DND-41 (cell line): ENCODE results near the gene CLCF1.

Source experiments
- ATAC-seq: fragments of 200-7000 bp; cut with Tn5 transposase; 3 replicates; pipeline ENCODE4 v1.9.1; 2021; ENCODE audit warnings: low read depth; ENCODE audit not compliant: insufficient read depth
- DNase-seq: peaks from one replicate; pipeline ENCODE4 v3.0.0-alpha.2; 2020
- H2AFZ ChIP-seq: 2 replicates; pipeline ENCODE4 v1.6.0; 2012; ENCODE audit warnings: low read depth, low read length
- H3K27ac ChIP-seq: 2 replicates; pipeline ENCODE4 v1.5.1; 2012; ENCODE audit warnings: low read length, inconsistent platforms
- H3K27me3 ChIP-seq: fragments of 200-600 bp; sonication (generic); 2 replicates; pipeline ENCODE4 v1.6.0; 2012; ENCODE audit warnings: low read length, mild to moderate bottlenecking, inconsistent platforms; ENCODE audit not compliant: insufficient read depth, poor library complexity
- H3K36me3 ChIP-seq: 2 replicates; pipeline ENCODE4 v1.5.1; 2012; ENCODE audit warnings: low read length, inconsistent platforms; ENCODE audit not compliant: insufficient read depth
- H3K4me1 ChIP-seq: 2 replicates; pipeline ENCODE4 v1.5.1; 2012; ENCODE audit warnings: mild to moderate bottlenecking, low read length; ENCODE audit not compliant: insufficient read depth
- H3K4me2 ChIP-seq: 2 replicates; pipeline ENCODE4 v1.6.0; 2012; ENCODE audit warnings: mild to moderate bottlenecking, moderate library complexity, low read length, inconsistent platforms; ENCODE audit not compliant: insufficient read depth
- H3K4me3 ChIP-seq, 2 experiments: fragments of 200-600 bp in 1 of 2; shearing (Covaris generic) in 1 of 2; 2 replicates each; pipeline ENCODE4 v1.5.1; 2012 to 2016; ENCODE audit warnings: inconsistent platforms in 2 of 2, low read length in 2 of 2, mild to moderate bottlenecking in 2 of 2, low read depth in 1 of 2, moderate library complexity in 1 of 2
- H3K79me2 ChIP-seq: 2 replicates; pipeline ENCODE4 v1.6.0; 2012; ENCODE audit warnings: low read length, inconsistent platforms; ENCODE audit not compliant: insufficient read depth
- H3K9ac ChIP-seq: 2 replicates; pipeline ENCODE4 v1.6.0; 2012; ENCODE audit warnings: low read depth, mild to moderate bottlenecking, inconsistent platforms, low read length, moderate library complexity
- H3K9me3 ChIP-seq: 2 replicates; pipeline ENCODE4 v1.5.1; 2012; ENCODE audit warnings: low read length, moderate library complexity, mild to moderate bottlenecking, inconsistent platforms; ENCODE audit not compliant: insufficient read depth, severe bottlenecking
- H4K20me1 ChIP-seq: 2 replicates; pipeline ENCODE4 v1.6.0; 2012; ENCODE audit warnings: low read length; ENCODE audit not compliant: insufficient read depth
- EZH2 ChIP-seq: IDR thresholded peaks from 3 replicates; pipeline ENCODE4 v1.6.1; 2012; ENCODE audit warnings: borderline replicate concordance, low read depth, mild to moderate bottlenecking, moderate library complexity, low read length, inconsistent platforms; ENCODE audit not compliant: severe bottlenecking
- TF ChIP-seq, protein P1 (sequence below): IDR thresholded peaks from 2 replicates; pipeline ENCODE4 v1.5.1; 2012; ENCODE audit warnings: borderline replicate concordance, low read length, moderate library complexity, mild to moderate bottlenecking; ENCODE audit not compliant: poor library complexity, severe bottlenecking; ENCODE audit errors: extremely low read depth

CLCF1 gene

GRCh38 chr11:67372993-67373647, at the start of gene CLCF1:
CLCF1 (minus strand) TSS chr11:67373598; CDS start chr11:67373539, 59 bp downstream.
- DNase-seq (no peak), ATAC-seq (peak; percentile 39)
- Histone ChIP-seq H3K27me3 (peaks cover 76% of the 10 kb centered on the region), H3K4me2 (peak within 1 kb of the TSS; percentile 88), H4K20me1 (peaks cover 34% of the 10 kb centered on the region), H3K79me2 (no peaks in the 10 kb centered on the region), H3K36me3 (no peaks in the 10 kb centered on the region), H3K4me1 (peaks cover 37% of the 10 kb centered on the region), H3K27ac (no peak within 1 kb of the TSS), H2AFZ (peak within 1 kb of the TSS; percentile 29), H3K9me3 (no peaks in the 10 kb centered on the region), H3K4me3 (peak within 1 kb of the TSS; percentile 33 to 54; a peak in 3 of 4 replicates), H3K9ac (peak within 1 kb of the TSS; percentile 63)
- peak; percentile 99 for TF ChIP-seq EZH2
- TF ChIP-seq, protein P1, sequence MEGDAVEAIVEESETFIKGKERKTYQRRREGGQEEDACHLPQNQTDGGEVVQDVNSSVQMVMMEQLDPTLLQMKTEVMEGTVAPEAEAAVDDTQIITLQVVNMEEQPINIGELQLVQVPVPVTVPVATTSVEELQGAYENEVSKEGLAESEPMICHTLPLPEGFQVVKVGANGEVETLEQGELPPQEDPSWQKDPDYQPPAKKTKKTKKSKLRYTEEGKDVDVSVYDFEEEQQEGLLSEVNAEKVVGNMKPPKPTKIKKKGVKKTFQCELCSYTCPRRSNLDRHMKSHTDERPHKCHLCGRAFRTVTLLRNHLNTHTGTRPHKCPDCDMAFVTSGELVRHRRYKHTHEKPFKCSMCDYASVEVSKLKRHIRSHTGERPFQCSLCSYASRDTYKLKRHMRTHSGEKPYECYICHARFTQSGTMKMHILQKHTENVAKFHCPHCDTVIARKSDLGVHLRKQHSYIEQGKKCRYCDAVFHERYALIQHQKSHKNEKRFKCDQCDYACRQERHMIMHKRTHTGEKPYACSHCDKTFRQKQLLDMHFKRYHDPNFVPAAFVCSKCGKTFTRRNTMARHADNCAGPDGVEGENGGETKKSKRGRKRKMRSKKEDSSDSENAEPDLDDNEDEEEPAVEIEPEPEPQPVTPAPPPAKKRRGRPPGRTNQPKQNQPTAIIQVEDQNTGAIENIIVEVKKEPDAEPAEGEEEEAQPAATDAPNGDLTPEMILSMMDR = no peak

DNA sequence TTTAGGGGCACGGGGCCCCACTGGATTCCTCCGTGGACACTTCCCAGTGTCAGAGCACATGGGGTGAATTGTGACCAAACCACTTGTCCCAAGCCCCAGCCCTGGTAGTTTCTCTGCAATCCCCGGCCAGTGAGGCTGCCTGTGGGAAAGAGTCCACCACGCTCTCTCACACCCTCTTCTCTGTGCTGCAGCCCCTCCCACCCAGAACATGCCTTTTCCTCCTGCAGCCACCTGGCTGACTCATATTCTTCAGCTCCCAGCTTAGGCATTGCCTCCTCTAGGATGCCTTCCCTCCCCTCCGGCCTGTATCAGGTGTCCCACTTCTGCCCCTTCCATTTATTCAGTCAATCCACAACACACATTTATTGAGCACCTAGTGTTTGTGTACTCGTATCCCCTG, 49.5 kb upstream of the CLCF1 start:
- Histone ChIP-seq H3K79me2 (peaks cover 27% of the 10 kb centered on the region), H3K4me3 (no peak overlapping the region), H3K4me1 (peaks cover 41% of the 10 kb centered on the region), H3K9me3 (no peaks in the 10 kb centered on the region), H3K9ac (no peak overlapping the region), H3K27me3 (no peaks in the 10 kb centered on the region), H4K20me1 (no peaks in the 10 kb centered on the region), H3K4me2 (no peak overlapping the region), H3K27ac (no peak overlapping the region), H3K36me3 (peaks cover 6% of the 10 kb centered on the region; the same call in 1 of the 2 replicates), H2AFZ (no peak overlapping the region)
- TF ChIP-seq, protein P1 = no peak
- TF ChIP-seq EZH2 = no peak
- DNase-seq (no peak), ATAC-seq (no peak)

- Histone ChIP-seq H2AFZ (no peak overlapping the region), H3K4me3 (peak overlapping the region in 1 of 2 experiments; percentile 38; a peak in 2 of 4 replicates), H3K4me1 (peaks cover 46% of the 10 kb centered on the region), H3K79me2 (peaks cover 29% of the 10 kb centered on the region), H3K27me3 (no peaks in the 10 kb centered on the region), H3K27ac (no peak overlapping the region), H3K4me2 (peak overlapping the region; percentile 95), H3K9ac (no peak overlapping the region; the same call in 1 of the 2 replicates), H3K36me3 (peaks cover 6% of the 10 kb centered on the region; the same call in 1 of the 2 replicates), H3K9me3 (no peaks in the 10 kb centered on the region), H4K20me1 (no peaks in the 10 kb centered on the region)
- DNase-seq (no peak), ATAC-seq (no peak)
- TF ChIP-seq, protein P1 = no peak
- no peak for TF ChIP-seq EZH2
Measured at GRCh38 chr11:67421430-67422031, 48.1 kb upstream of the CLCF1 start.
